SH-SY5Y (cell line): Measurements from ENCODE around the gene ELP1.

ENCODE experiments used
- GATA2 ChIP-seq: IDR thresholded peaks from 2 replicates; pipeline ENCODE4 v1.6.1; 2011; ENCODE audit warnings: mild to moderate bottlenecking, low read depth, low read length
- GATA3 ChIP-seq: IDR thresholded peaks from 2 replicates; pipeline ENCODE4 v1.6.1; 2011; ENCODE audit warnings: low read depth, mild to moderate bottlenecking, low read length, moderate library complexity

- TF ChIP-seq GATA2 (no peak), GATA3 (no peak)
Measured at GRCh38 chr9:108933718-108934322, at the start of gene ELP1.
